Measurements from ENCODE around the gene ALOX15. TPM values are rescaled to one million over a fixed set of nuclear protein-coding genes. Genes with fewer than 3 reads are reported as not detected.
"Not testable (repeated sequence)": the region's sequence is repeated elsewhere in the genome, so short reads cannot be mapped to it uniquely, and the experiment has no call there.

The ALOX15 gene
- total and polyA plus RNA-seq, 10 of the 15 experiments (the other 5 are each of a cell fraction or from before 2014, with no cell fraction given) = 0.05 to 1.0 (median 0.24) TPM

DNA sequence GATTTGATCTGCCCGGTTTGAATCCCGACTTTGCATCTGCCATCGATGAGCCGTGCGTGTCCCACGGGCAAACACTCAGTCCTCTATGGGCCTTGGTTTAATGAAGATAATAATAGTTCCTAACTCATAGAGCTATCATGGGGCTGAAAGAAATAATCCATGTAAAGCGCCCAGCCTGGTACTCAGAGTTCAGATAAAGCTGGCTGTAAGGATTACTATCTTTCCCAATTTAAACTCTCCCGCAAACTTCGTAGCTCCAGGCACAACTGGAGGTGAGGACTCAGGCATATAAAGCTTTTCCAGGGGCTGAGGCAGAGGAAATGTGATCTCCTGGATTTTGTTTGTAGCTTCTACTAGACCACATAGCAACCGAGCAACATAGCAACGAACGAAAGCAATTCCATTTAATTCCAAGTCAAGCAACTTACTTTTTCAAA is 16.3 kb downstream of the ALOX15 start:
- TF ChIP-seq, protein P1, sequence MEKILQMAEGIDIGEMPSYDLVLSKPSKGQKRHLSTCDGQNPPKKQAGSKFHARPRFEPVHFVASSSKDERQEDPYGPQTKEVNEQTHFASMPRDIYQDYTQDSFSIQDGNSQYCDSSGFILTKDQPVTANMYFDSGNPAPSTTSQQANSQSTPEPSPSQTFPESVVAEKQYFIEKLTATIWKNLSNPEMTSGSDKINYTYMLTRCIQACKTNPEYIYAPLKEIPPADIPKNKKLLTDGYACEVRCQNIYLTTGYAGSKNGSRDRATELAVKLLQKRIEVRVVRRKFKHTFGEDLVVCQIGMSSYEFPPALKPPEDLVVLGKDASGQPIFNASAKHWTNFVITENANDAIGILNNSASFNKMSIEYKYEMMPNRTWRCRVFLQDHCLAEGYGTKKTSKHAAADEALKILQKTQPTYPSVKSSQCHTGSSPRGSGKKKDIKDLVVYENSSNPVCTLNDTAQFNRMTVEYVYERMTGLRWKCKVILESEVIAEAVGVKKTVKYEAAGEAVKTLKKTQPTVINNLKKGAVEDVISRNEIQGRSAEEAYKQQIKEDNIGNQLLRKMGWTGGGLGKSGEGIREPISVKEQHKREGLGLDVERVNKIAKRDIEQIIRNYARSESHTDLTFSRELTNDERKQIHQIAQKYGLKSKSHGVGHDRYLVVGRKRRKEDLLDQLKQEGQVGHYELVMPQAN (conservative IDR thresholded peaks at IDR 0.05) = no peak
- TF ChIP-seq ZNF274 (IDR thresholded peaks at IDR 0.05; ENCODE audit: insufficient read depth, insufficient read length) (no peak), SMAD5 (IDR thresholded peaks at IDR 0.05; ENCODE audit: low read depth) (no peak), CEBPZ (IDR thresholded peaks at IDR 0.05; ENCODE audit: low read depth, low read length) (no peak), IRF3 (IDR thresholded peaks at IDR 0.05) (no peak)
- POLR2A ChIA-PET = no interaction called here
- Histone ChIP-seq H3K27ac (ENCODE audit: control insufficient read depth, insufficient read depth) (no peak overlapping the region), H3K9ac (ENCODE audit: control insufficient read depth, insufficient read depth, low read length) (no peak overlapping the region), H3K4me2 (ENCODE audit: control insufficient read depth, insufficient read depth) (no peak overlapping the region), H3K4me3 (no peak overlapping the region), H3K9me3 (replicated peaks; ENCODE audit: control insufficient read depth, insufficient read depth, low read length) (no peaks in the 10 kb centered on the region; the same call in 2 of the 3 replicates), H3K27me3 (replicated peaks in 1 of 2; ENCODE audit: control insufficient read depth in 2 of 2, insufficient read depth in 2 of 2, low read length in 1 of 2) (peaks cover 0 to 3% of the 10 kb centered on the region in 2 experiments; a peak in 2 of 4 replicates), H3K4me1 (ENCODE audit: control insufficient read depth, insufficient read depth, low read length) (no peaks in the 10 kb centered on the region), H3K79me2 (ENCODE audit: control insufficient read depth, insufficient read depth, low read length) (no peaks in the 10 kb centered on the region), H4K20me1 (ENCODE audit: control insufficient read depth, insufficient read depth) (no peaks in the 10 kb centered on the region), H3K36me3 (ENCODE audit: control insufficient read depth in 2 of 2, insufficient read depth in 2 of 2, low read length in 1 of 2) (no peaks in the 10 kb centered on the region), H2AFZ (ENCODE audit: control insufficient read depth, low read depth, low read length) (no peak overlapping the region)
- CTCF ChIA-PET = interaction anchor here (0.8 to 6.0 kb wide), 12 partner anchors 10 to 410 kb away, joined by 3 to 135 read pairs (median 4); no protein-coding TSS in a partner anchor
- intact Hi-C loops (cut with micrococcal nuclease; ENCODE audit: unreplicated experiment) = no loop called here
- WGBS (ENCODE audit: insufficient coverage, insufficient replicate concordance, low lambda C conversion rate, missing lambda C conversion rate) = 86% methylated on average over 12 of the region's 12 CpGs
- BruUV-seq (replicated peaks) = no TSS peak
- in situ Hi-C loops (cut with MboI) = no loop called here
- no peak for DNase-seq (ENCODE audit: low read depth, low spot score)
- no peak for ATAC-seq
- SMC1A ChIA-PET (ENCODE audit: uncharacterized antibody, unreplicated experiment) = interaction anchor here (0.5 to 3.7 kb wide), 7 partner anchors 10 to 208 kb away, joined by 3 to 31 read pairs (median 6); no protein-coding TSS in a partner anchor
- no peak for FAIRE-seq
- RAD21 ChIA-PET (ENCODE audit: unreplicated experiment) = interaction anchor here (0.8 to 3.6 kb wide), 4 partner anchors 58 to 206 kb away, joined by 3 to 24 read pairs (median 4); no protein-coding TSS in a partner anchor

DNA sequence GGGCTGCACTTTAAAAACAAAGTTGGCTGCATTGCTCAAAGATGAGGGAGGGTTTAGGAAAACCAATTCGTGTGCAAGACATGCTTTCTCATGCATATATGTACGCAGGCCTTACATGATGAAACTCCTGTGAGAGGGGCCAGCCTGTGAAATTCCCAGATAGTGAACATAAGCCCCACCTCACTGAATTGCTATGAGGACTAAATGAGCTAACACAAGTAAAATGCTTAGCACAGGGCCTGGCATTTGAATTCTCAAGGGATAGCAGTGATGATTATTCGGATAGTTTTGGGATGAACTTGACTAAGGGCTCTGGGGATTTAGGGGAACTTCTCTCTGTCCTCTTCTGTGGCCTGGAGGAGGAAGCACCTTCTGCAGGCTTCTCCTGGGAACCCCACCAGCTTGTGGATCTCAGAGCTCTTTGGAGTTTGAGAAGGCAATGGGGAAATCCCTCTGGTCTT is 17.0 kb downstream of the ALOX15 start:
- H3K4me2 ChIP-seq (ENCODE audit: control insufficient read depth, insufficient read depth); H3K4me3 ChIP-seq; H2AFZ ChIP-seq (ENCODE audit: control insufficient read depth, low read depth, low read length); H3K4me1 ChIP-seq (ENCODE audit: control insufficient read depth, insufficient read depth, low read length); BruUV-seq (replicated peaks); FAIRE-seq; H3K27me3 ChIP-seq (replicated peaks in 1 of 2; ENCODE audit: control insufficient read depth in 2 of 2, insufficient read depth in 2 of 2, low read length in 1 of 2); H4K20me1 ChIP-seq (ENCODE audit: control insufficient read depth, insufficient read depth); H3K9me3 ChIP-seq (replicated peaks; ENCODE audit: control insufficient read depth, insufficient read depth, low read length); H3K36me3 ChIP-seq (ENCODE audit: control insufficient read depth in 2 of 2, insufficient read depth in 2 of 2, low read length in 1 of 2); DNase-seq (ENCODE audit: low read depth, low spot score); H3K9ac ChIP-seq (ENCODE audit: control insufficient read depth, insufficient read depth, low read length); POLR2A ChIA-PET; intact Hi-C loops (cut with micrococcal nuclease; ENCODE audit: unreplicated experiment); ATAC-seq; H3K27ac ChIP-seq (ENCODE audit: control insufficient read depth, insufficient read depth); H3K79me2 ChIP-seq (ENCODE audit: control insufficient read depth, insufficient read depth, low read length): not testable (repeated sequence)
- WGBS (ENCODE audit: insufficient coverage, insufficient replicate concordance, low lambda C conversion rate, missing lambda C conversion rate) = 0% methylated on average over 3 of the region's 3 CpGs
- in situ Hi-C loops (cut with MboI) = loop anchor here (5.0 kb wide), 1 partner anchor 57 kb away; no protein-coding TSS in a partner anchor
- RAD21 ChIA-PET (ENCODE audit: unreplicated experiment) = interaction anchor here (0.8 to 3.6 kb wide), 4 partner anchors 57 to 205 kb away, joined by 3 to 24 read pairs (median 4); no protein-coding TSS in a partner anchor
- CTCF ChIA-PET = interaction anchor here (0.9 to 6.0 kb wide), 10 partner anchors 11 to 409 kb away, joined by 3 to 135 read pairs (median 4); no protein-coding TSS in a partner anchor
- SMC1A ChIA-PET (ENCODE audit: uncharacterized antibody, unreplicated experiment) = interaction anchor here (0.8 to 3.7 kb wide), 6 partner anchors 9 to 207 kb away, joined by 3 to 31 read pairs (median 7); no protein-coding TSS in a partner anchor
